ENCODE results near the gene ZRANB3.
"Not testable (repeated sequence)": the region's sequence is repeated elsewhere in the genome, so short reads cannot be mapped to it uniquely, and the experiment has no call there.

The ZRANB3 gene

GRCh38 chr2:135504811-135505210 lies 26.2 kb downstream of the ZRANB3 start:
- no peak for ATAC-seq
- TF ChIP-seq SNAI2 (CRISPR knock-in tag; IDR thresholded peaks at IDR 0.05) = no peak

GRCh38 chr2:135498588-135498987 lies 32.4 kb downstream of the ZRANB3 start:
- not testable (repeated sequence) for ATAC-seq

GRCh38 chr2:135494917-135495316 lies 36.1 kb downstream of the ZRANB3 start:
- TF ChIP-seq GLIS3 (CRISPR knock-in tag; IDR thresholded peaks at IDR 0.05) = no peak
- TF ChIP-seq ZFP30 (CRISPR knock-in tag; IDR thresholded peaks at IDR 0.05) = no peak
- no peak for TF ChIP-seq ZNF8 (CRISPR knock-in tag; IDR thresholded peaks at IDR 0.05)
- no peak for TF ChIP-seq CSRNP3 (CRISPR knock-in tag; IDR thresholded peaks at IDR 0.05)
- TF ChIP-seq PPARA (CRISPR knock-in tag; IDR thresholded peaks at IDR 0.05; ENCODE audit: borderline replicate concordance) = no peak
- no peak for TF ChIP-seq ZNF70 (CRISPR knock-in tag; IDR thresholded peaks at IDR 0.05)
- TF ChIP-seq POU6F1 (CRISPR knock-in tag; IDR thresholded peaks at IDR 0.05; ENCODE audit: borderline replicate concordance, low read depth) = no peak
- no peak for TF ChIP-seq ZC3H10 (CRISPR knock-in tag; IDR thresholded peaks at IDR 0.05)
- TF ChIP-seq CREB5 (CRISPR knock-in tag; IDR thresholded peaks at IDR 0.05; ENCODE audit: low read depth) = no peak
- no peak for TF ChIP-seq ZNF565 (CRISPR knock-in tag; conservative IDR thresholded peaks at IDR 0.05; ENCODE audit: low read depth)
- no peak for TF ChIP-seq ZFP3 (CRISPR knock-in tag; IDR thresholded peaks at IDR 0.05)
- no peak for TF ChIP-seq RARB (CRISPR knock-in tag; IDR thresholded peaks at IDR 0.05)
- no peak for TF ChIP-seq SNAI2 (CRISPR knock-in tag; IDR thresholded peaks at IDR 0.05)
- ATAC-seq = no peak

- TF ChIP-seq ZNF8 (CRISPR knock-in tag; IDR thresholded peaks at IDR 0.05) (no peak), TSHZ2 (CRISPR knock-in tag; IDR thresholded peaks at IDR 0.05) (no peak), ZFP3 (CRISPR knock-in tag; IDR thresholded peaks at IDR 0.05) (no peak), TCF4 (CRISPR knock-in tag; IDR thresholded peaks at IDR 0.05; ENCODE audit: borderline replicate concordance) (no peak), ARNTL (CRISPR knock-in tag; IDR thresholded peaks at IDR 0.05; ENCODE audit: borderline replicate concordance, low read depth) (no peak), PATZ1 (CRISPR knock-in tag; IDR thresholded peaks at IDR 0.05; ENCODE audit: borderline replicate concordance) (no peak), ZNF70 (CRISPR knock-in tag; IDR thresholded peaks at IDR 0.05) (no peak), ESRRG (CRISPR knock-in tag; IDR thresholded peaks at IDR 0.05) (no peak), CSDC2 (CRISPR knock-in tag; IDR thresholded peaks at IDR 0.05) (no peak), BACH2 (CRISPR knock-in tag; IDR thresholded peaks at IDR 0.05; ENCODE audit: borderline replicate concordance) (no peak), ISL1 (CRISPR knock-in tag; IDR thresholded peaks at IDR 0.05) (no peak)
- no peak for ATAC-seq
Measured at GRCh38 chr2:135494503-135494902, 36.5 kb downstream of the ZRANB3 start.

All from SK-N-SH treated with all-trans-retinoic acid at 6 μM for 48 hours (cell line).